ENCODE data around the gene PALM. TPM values are rescaled to one million over a fixed set of nuclear protein-coding genes. Genes with fewer than 3 reads are reported as not detected.

The PALM gene
- total and polyA plus RNA-seq, 7 donors, result 4.9 to 17.9 (median 9.5) TPM

DNA sequence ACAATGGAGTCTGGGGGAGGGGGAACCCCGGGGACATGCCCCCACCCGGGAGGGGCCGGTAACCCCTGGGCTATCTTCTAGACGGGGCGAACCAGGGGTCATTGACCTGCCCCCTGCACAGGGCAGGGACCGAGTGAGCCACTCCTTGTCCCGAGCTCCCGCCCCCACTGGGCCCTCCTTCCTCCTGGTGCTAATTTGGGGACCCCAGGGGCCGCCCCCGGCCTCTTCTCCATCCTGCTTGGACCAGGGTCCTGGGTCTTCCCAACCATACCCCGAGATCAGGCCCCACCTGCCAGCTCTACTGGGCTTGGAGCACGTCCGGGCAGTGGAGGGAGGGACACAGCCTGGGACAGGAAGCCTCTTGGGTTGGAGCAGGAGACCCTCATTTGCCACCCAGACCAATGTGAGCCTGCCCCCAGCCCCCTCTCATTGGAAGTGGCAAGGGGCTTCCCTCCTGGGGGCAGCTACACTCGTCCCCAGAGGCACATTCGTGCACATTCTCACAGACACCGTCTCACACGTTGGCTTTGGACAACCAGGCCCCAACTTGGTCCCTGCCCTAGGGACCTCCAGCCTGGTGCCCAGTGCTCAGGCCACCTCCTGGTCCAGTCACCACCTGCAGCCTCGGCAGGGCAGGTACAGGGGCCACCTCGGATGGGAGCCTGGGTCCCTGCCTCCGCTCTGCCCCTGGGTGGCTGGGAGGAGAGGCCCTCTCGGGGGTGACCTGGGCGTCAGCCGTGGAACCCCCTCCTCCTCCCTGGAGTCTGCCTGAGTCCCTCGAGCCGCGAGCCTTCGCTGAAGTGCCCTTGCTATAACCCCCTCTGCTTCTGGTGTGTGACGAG is 38.9 kb downstream of the PALM start:
- DNase-seq (no peak), ATAC-seq (no peak)
- 94 to 97% (median 95%) methylated on average over 22 to 28 of the region's 28 CpGs for WGBS, 3 donors
- Histone ChIP-seq H3K27ac (no peak overlapping the region), H3K27me3 (ENCODE audit: insufficient read depth in 3 of 3, low read length in 2 of 3) (peaks cover 0 to 21% (median 10%) of the 10 kb centered on the region in 3 donors), H3K36me3 (ENCODE audit: insufficient read depth in 1 of 2, low read depth in 1 of 2) (no peaks in the 10 kb centered on the region), H3K9me3 (peaks cover 10% of the 10 kb centered on the region), H3K4me1 (no peaks in the 10 kb centered on the region), H3K4me3 (no peak overlapping the region)
- intact Hi-C loops (cut with DNase I), result no loop called here
- TF ChIP-seq, protein P1, sequence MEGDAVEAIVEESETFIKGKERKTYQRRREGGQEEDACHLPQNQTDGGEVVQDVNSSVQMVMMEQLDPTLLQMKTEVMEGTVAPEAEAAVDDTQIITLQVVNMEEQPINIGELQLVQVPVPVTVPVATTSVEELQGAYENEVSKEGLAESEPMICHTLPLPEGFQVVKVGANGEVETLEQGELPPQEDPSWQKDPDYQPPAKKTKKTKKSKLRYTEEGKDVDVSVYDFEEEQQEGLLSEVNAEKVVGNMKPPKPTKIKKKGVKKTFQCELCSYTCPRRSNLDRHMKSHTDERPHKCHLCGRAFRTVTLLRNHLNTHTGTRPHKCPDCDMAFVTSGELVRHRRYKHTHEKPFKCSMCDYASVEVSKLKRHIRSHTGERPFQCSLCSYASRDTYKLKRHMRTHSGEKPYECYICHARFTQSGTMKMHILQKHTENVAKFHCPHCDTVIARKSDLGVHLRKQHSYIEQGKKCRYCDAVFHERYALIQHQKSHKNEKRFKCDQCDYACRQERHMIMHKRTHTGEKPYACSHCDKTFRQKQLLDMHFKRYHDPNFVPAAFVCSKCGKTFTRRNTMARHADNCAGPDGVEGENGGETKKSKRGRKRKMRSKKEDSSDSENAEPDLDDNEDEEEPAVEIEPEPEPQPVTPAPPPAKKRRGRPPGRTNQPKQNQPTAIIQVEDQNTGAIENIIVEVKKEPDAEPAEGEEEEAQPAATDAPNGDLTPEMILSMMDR (IDR thresholded peaks at IDR 0.05), result no peak

DNA sequence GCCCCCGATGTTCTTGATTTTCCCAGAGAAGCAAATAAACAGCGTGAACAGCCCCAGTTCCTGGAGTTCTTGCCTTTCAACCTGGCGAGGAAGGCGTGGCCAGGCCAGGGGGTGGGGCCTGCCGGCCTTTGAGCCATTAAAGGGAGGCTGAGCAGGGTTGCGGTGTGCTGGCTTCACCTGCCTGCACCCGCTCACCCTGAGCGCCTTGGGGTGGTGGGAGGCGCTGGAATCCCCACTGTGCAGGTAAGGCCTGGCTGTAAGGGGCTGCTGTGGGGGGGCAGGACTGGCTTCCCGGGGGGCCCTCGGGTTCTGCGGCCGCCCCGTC is 39.5 kb downstream of the PALM start:
- Histone ChIP-seq H3K27me3 (ENCODE audit: insufficient read depth in 3 of 3, low read length in 2 of 3) (peaks cover 0 to 25% (median 13%) of the 10 kb centered on the region in 3 donors), H3K27ac (no peak overlapping the region), H3K4me1 (no peaks in the 10 kb centered on the region), H3K9me3 (peaks cover 10% of the 10 kb centered on the region), H3K4me3 (no peak overlapping the region), H3K36me3 (ENCODE audit: insufficient read depth in 1 of 2, low read depth in 1 of 2) (no peaks in the 10 kb centered on the region)
- intact Hi-C loops (cut with DNase I), result no loop called here
- 84 to 92% (median 86%) methylated on average over 14 of the region's 14 CpGs for WGBS, 3 donors
- TF ChIP-seq, protein P1 (IDR thresholded peaks at IDR 0.05), result no peak
- ATAC-seq, result no peak
- no peak for DNase-seq

DNA sequence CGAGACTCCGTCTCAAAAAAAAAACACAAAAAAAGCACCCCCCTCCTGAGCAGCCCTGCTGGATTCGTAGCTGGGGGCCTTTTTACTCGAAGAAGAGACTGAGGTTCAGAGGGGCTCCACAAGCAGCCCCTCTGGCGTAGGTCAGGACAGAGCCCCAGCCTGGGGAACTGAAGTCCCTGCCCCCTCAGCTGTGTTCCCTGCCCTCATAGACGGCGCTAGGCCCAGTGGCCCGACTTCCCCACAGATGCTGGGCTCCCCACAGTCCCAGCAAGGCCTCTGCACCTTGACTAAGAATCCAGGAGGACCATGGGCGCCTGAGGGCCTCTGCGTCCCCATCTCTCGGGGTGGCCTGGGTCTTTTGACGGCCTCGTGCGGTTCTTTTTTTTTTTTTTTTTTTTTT is 41.1 kb downstream of the PALM start:
- 67 to 79% (median 76%) methylated on average over 14 of the region's 14 CpGs for WGBS, 3 donors

DNA sequence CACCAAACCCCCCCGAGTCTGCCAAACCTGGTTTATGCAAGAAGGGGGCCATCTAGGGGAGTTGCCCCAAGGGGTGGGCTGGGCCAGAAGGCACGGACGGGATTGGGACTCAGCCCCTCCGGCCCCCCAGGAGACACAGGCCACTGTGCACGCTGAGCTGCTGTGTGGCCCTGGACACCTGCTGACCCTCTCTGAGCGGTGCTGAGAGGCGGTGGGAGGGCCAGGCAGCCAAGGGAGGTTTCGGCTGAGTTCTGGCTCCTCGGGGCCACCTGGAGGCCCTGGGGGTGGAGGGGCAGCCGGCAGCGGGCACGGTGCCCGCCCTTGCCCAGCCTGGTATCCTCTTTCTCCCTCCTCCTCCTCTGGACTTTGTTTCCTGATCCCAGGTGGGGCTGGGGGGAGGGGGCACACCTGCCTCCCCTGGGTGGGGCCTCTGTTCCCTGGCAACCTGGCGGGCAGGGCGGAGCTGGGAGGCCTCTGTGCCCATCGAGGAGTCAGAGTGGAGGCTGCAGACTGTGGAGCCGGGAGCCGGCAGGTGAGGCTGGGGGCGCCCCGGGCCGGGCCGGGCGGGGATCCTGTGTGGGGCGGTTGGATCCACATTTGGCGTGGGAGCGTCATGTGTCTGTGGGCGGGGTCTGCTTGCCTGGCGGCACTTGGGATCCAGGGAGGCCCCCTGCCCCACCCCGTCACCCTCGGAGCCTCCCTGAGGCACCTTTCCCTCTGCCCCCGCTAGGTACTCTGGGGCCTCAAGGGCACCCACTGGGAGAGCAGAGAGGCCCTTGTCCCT is 42.1 kb downstream of the PALM start, which contains the start of gene MISP:
Gene MISP (plus strand): TSS at position 473 of the 784 bp plus-strand sequence. CDS start 5,835 bp downstream, outside the sequence.
- intact Hi-C loops (cut with DNase I), result no loop called here
- TF ChIP-seq, protein P1 (IDR thresholded peaks at IDR 0.05), result no peak
- Histone ChIP-seq H3K4me3 (no peak within 1 kb of the TSS), H3K4me1 (no peaks in the 10 kb centered on the region), H3K36me3 (ENCODE audit: insufficient read depth in 1 of 2, low read depth in 1 of 2) (no peaks in the 10 kb centered on the region), H3K27ac (no peak within 1 kb of the TSS), H3K27me3 (ENCODE audit: insufficient read depth in 3 of 3, low read length in 2 of 3) (peaks cover 0 to 25% (median 14%) of the 10 kb centered on the region in 3 donors), H3K9me3 (no peaks in the 10 kb centered on the region)
- no peak for ATAC-seq
- 54 to 68% (median 57%) methylated on average over 25 to 31 of the region's 31 CpGs for whole genome bisulfite sequencing, 3 donors
- no peak for DNase-seq

More for the DNA sequence above, 41.1 kb downstream of the PALM start:
- H3K27ac ChIP-seq, result no peak overlapping the region
- peaks cover 0 to 25% (median 15%) of the 10 kb centered on the region in 3 donors for H3K27me3 ChIP-seq (ENCODE audit: insufficient read depth in 3 of 3, low read length in 2 of 3)
- TF ChIP-seq, protein P1 (IDR thresholded peaks at IDR 0.05), result no peak
- DNase-seq (no peak), ATAC-seq (no peak)
- H3K4me3 ChIP-seq, result no peak overlapping the region
- peaks cover 2% of the 10 kb centered on the region for H3K9me3 ChIP-seq
- H3K4me1 ChIP-seq, result no peaks in the 10 kb centered on the region
- no peaks in the 10 kb centered on the region for H3K36me3 ChIP-seq (ENCODE audit: insufficient read depth in 1 of 2, low read depth in 1 of 2)
- intact Hi-C loops (cut with DNase I), result no loop called here

Data from psoas muscle (tissue), 8 donors.